GM12878 (cell line): ENCODE results near the gene DZIP1L. TPM values are rescaled to one million over a fixed set of nuclear protein-coding genes. Genes with fewer than 3 reads are reported as not detected.

Experiments used
- CBX5 ChIP-seq: sonication (generic); IDR thresholded peaks from 2 replicates; pipeline ENCODE4 v1.6.1; 2016; ENCODE audit warnings: low read depth, moderate library complexity, mild to moderate bottlenecking, inconsistent platforms
- DPF2 ChIP-seq: fragments of 450-650 bp; IDR thresholded peaks from 2 replicates; pipeline ENCODE4 v1.6.1; 2017; ENCODE audit warnings: mild to moderate bottlenecking
- MTA2 ChIP-seq: fragments of 450-650 bp; IDR thresholded peaks from 2 replicates; pipeline ENCODE4 v1.6.1; 2016; ENCODE audit warnings: low read depth, mild to moderate bottlenecking, moderate library complexity
- NFIC ChIP-seq: IDR thresholded peaks from 2 replicates; pipeline ENCODE4 v1.6.1; 2012; ENCODE audit warnings: low read depth, mild to moderate bottlenecking, inconsistent platforms, low read length, moderate library complexity
- RUNX3 ChIP-seq: IDR thresholded peaks from 2 replicates; pipeline ENCODE4 v1.6.1; 2012; ENCODE audit warnings: low read length, inconsistent platforms
- SUZ12 ChIP-seq: fragments of 200-600 bp; sonication (generic); IDR thresholded peaks from one replicate; pipeline ENCODE4 v1.6.1; 2018; ENCODE audit warnings: antibody characterized with exemption, mild to moderate bottlenecking; ENCODE audit not compliant: unreplicated experiment
- ZNF24 ChIP-seq: fragments of 450-650 bp; IDR thresholded peaks from 2 replicates; pipeline ENCODE4 v1.6.1; 2017; ENCODE audit warnings: antibody characterized with exemption, mild to moderate bottlenecking
- polyA plus RNA-seq, 11 experiments: library from polyadenylated mRNA; depleted of rRNA in 4 of 11; unstranded in 6 of 11; stranded (reverse) in 5 of 11; fragments of >200 nt; fragmentation: Nextera tagmentation in 4 of 11; fragmentation: Illumina TruSeq in 1 of 11; extraction: Ambion mirVana in 4 of 11; extraction: Trizol in 1 of 11; gene quantifications; 1 replicate in 1 of 11; 2 replicates in 10 of 11; pipeline versions ENCODE4 v1.2.1 to v1.2.3, GENCODE V29; 2011 to 2016; ENCODE audit warnings: inconsistent platforms in 2 of 11, missing spikeins in 2 of 11, low read depth in 1 of 11
- total RNA-seq, 4 experiments: library from RNA; depleted of rRNA in 3 of 4; stranded (reverse); fragments of >200 nt in 3 of 4; fragmentation: Illumina TruSeq in 1 of 4; extraction: Trizol in 1 of 4; gene quantifications; 2 replicates each; pipeline versions ENCODE4 v1.2.1 to v1.2.3, GENCODE V29; 2013 to 2021
- TF ChIP-seq, protein P1 (sequence below): fragments of 450-650 bp; IDR thresholded peaks from 2 replicates; pipeline ENCODE4 v1.6.1; 2017; ENCODE audit warnings: mild to moderate bottlenecking, moderate library complexity
- TF ChIP-seq, protein P2 (sequence below): fragments of 450-650 bp; IDR thresholded peaks from 2 replicates; pipeline ENCODE4 v1.6.1; 2016; ENCODE audit warnings: mild to moderate bottlenecking, moderate library complexity, borderline replicate concordance

DZIP1L gene
- total and polyA plus RNA-seq, 10 of the 15 experiments (the other 5 are each of a cell fraction or from before 2014, with no cell fraction given) = not detected

DNA sequence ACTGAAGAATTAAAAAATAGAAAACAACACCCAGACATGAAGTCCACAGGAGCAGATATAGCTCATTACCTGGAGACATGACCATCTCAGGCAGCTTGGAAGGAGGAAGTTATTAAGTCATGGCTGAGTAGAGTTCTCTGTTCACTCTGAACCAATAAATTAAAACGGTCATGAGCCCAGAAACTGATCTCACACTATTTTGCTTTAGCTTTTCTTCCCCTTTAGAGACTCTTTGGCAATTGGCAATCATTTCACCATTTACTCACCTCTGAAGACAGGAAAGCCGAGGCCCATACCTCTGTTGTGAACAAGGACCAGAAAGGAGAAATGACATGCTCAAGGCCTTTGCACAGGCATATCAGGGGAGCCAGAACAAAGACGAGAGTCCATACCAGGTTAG lies 78.8 kb downstream of the DZIP1L start (continued):
- 0 out of 2 replicates have a peak, but pooled peaks have one; percentile 34 for TF ChIP-seq DPF2
- TF ChIP-seq, protein P1, sequence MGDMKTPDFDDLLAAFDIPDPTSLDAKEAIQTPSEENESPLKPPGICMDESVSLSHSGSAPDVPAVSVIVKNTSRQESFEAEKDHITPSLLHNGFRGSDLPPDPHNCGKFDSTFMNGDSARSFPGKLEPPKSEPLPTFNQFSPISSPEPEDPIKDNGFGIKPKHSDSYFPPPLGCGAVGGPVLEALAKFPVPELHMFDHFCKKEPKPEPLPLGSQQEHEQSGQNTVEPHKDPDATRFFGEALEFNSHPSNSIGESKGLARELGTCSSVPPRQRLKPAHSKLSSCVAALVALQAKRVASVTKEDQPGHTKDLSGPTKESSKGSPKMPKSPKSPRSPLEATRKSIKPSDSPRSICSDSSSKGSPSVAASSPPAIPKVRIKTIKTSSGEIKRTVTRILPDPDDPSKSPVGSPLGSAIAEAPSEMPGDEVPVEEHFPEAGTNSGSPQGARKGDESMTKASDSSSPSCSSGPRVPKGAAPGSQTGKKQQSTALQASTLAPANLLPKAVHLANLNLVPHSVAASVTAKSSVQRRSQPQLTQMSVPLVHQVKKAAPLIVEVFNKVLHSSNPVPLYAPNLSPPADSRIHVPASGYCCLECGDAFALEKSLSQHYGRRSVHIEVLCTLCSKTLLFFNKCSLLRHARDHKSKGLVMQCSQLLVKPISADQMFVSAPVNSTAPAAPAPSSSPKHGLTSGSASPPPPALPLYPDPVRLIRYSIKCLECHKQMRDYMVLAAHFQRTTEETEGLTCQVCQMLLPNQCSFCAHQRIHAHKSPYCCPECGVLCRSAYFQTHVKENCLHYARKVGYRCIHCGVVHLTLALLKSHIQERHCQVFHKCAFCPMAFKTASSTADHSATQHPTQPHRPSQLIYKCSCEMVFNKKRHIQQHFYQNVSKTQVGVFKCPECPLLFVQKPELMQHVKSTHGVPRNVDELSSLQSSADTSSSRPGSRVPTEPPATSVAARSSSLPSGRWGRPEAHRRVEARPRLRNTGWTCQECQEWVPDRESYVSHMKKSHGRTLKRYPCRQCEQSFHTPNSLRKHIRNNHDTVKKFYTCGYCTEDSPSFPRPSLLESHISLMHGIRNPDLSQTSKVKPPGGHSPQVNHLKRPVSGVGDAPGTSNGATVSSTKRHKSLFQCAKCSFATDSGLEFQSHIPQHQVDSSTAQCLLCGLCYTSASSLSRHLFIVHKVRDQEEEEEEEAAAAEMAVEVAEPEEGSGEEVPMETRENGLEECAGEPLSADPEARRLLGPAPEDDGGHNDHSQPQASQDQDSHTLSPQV = peak; percentile 71; the same call in 1 of the 2 replicates
- TF ChIP-seq, protein P2, sequence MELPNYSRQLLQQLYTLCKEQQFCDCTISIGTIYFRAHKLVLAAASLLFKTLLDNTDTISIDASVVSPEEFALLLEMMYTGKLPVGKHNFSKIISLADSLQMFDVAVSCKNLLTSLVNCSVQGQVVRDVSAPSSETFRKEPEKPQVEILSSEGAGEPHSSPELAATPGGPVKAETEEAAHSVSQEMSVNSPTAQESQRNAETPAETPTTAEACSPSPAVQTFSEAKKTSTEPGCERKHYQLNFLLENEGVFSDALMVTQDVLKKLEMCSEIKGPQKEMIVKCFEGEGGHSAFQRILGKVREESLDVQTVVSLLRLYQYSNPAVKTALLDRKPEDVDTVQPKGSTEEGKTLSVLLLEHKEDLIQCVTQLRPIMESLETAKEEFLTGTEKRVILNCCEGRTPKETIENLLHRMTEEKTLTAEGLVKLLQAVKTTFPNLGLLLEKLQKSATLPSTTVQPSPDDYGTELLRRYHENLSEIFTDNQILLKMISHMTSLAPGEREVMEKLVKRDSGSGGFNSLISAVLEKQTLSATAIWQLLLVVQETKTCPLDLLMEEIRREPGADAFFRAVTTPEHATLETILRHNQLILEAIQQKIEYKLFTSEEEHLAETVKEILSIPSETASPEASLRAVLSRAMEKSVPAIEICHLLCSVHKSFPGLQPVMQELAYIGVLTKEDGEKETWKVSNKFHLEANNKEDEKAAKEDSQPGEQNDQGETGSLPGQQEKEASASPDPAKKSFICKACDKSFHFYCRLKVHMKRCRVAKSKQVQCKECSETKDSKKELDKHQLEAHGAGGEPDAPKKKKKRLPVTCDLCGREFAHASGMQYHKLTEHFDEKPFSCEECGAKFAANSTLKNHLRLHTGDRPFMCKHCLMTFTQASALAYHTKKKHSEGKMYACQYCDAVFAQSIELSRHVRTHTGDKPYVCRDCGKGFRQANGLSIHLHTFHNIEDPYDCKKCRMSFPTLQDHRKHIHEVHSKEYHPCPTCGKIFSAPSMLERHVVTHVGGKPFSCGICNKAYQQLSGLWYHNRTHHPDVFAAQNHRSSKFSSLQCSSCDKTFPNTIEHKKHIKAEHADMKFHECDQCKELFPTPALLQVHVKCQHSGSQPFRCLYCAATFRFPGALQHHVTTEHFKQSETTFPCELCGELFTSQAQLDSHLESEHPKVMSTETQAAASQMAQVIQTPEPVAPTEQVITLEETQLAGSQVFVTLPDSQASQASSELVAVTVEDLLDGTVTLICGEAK = no peak
- TF ChIP-seq RUNX3 = peak; percentile 17; the same call in 1 of the 2 replicates
- no peak for TF ChIP-seq SUZ12
- TF ChIP-seq ZNF24 = peak; percentile 36; the same call in 1 of the 2 replicates
- TF ChIP-seq CBX5 = no peak
- peak; percentile 42 for TF ChIP-seq MTA2
- no peak for TF ChIP-seq NFIC
